ENCODE results near the gene OR10A6.

DNA sequence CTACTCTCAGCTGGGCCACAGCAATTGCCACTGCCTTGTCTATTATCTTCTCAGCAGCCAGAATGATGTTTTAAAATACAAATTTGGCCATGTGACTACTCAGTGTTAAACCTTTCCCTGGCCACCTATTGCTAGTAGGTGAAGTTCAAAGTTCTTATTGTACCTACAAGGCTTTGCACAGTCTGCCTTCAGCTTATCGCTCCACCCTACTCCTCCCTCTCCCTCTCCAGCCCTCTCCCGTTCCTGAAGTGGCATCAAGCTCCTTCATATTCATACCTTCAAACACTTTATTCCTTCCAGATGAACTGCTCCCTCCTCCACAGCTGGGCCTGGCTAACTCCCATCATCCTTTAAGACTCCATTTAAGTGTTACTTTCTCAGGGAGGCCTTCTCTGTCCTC lies 37.3 kb downstream of the OR10A6 start:
- TF ChIP-seq, protein P1, sequence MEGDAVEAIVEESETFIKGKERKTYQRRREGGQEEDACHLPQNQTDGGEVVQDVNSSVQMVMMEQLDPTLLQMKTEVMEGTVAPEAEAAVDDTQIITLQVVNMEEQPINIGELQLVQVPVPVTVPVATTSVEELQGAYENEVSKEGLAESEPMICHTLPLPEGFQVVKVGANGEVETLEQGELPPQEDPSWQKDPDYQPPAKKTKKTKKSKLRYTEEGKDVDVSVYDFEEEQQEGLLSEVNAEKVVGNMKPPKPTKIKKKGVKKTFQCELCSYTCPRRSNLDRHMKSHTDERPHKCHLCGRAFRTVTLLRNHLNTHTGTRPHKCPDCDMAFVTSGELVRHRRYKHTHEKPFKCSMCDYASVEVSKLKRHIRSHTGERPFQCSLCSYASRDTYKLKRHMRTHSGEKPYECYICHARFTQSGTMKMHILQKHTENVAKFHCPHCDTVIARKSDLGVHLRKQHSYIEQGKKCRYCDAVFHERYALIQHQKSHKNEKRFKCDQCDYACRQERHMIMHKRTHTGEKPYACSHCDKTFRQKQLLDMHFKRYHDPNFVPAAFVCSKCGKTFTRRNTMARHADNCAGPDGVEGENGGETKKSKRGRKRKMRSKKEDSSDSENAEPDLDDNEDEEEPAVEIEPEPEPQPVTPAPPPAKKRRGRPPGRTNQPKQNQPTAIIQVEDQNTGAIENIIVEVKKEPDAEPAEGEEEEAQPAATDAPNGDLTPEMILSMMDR (IDR thresholded peaks at IDR 0.05; ENCODE audit: low read length): no peak
- TF ChIP-seq EZH2 (optimal IDR thresholded peaks at IDR 0.05; ENCODE audit: low read depth, low read length): no peak

All from MM.1S (cell line).